Skeletal muscle tissue (tissue), 1 donor: ENCODE measurements around the gene SPATA2L. TPM values are rescaled to one million over a fixed set of nuclear protein-coding genes. Genes with fewer than 3 reads are reported as not detected.

Experiments
- total RNA-seq: library from RNA; depleted of rRNA; stranded (reverse); fragments of >200 nt; gene quantifications from one replicate; pipeline ENCODE4 v1.2.3, GENCODE V29; 2014

SPATA2L gene
- total RNA-seq, 1 donor from 2014 or later: 6.8 TPM

Other genes starting within 250 kb of the SPATA2L start
- 21.4 TPM for gene ANKRD11, start 211.1 kb downstream of the SPATA2L start, total RNA-seq
- 83.0 TPM for gene SPG7, start 193.3 kb downstream of the SPATA2L start, total RNA-seq
- gene RPL13, start 141.0 kb downstream of the SPATA2L start, total RNA-seq: 2,337 TPM
- not detected for gene CPNE7, start 125.9 kb downstream of the SPATA2L start, total RNA-seq
- not detected for gene DPEP1, start 88.1 kb downstream of the SPATA2L start, total RNA-seq
- 40.2 TPM for gene CHMP1A, start 44.0 kb downstream of the SPATA2L start, total RNA-seq
- 2.1 TPM for gene SPATA33, start 43.9 kb downstream of the SPATA2L start, total RNA-seq
- 17.7 TPM for gene CDK10, start 15.0 kb downstream of the SPATA2L start, total RNA-seq
- gene VPS9D1, start 19.2 kb upstream of the SPATA2L start, total RNA-seq: 3.1 TPM
- 15.1 TPM for gene ZNF276, start 19.8 kb upstream of the SPATA2L start, total RNA-seq
- 9.9 TPM for gene FANCA, start 114.9 kb upstream of the SPATA2L start, total RNA-seq
- 2.1 TPM for gene SPIRE2, start 126.8 kb upstream of the SPATA2L start, total RNA-seq
- 121 TPM for gene TCF25, start 171.9 kb upstream of the SPATA2L start, total RNA-seq
- gene MC1R, start 217.2 kb upstream of the SPATA2L start, total RNA-seq: 0.52 TPM
- 18.3 TPM for gene TUBB3, start 221.6 kb upstream of the SPATA2L start, total RNA-seq
- gene DEF8, start 247.1 kb upstream of the SPATA2L start, total RNA-seq: 22.4 TPM